Measurements from ENCODE around the gene OR11H1.
"Not testable (repeated sequence)": the region's sequence is repeated elsewhere in the genome, so short reads cannot be mapped to it uniquely, and the experiment has no call there.

GRCh38 chr22:15527892-15528291 lies at the start of gene OR11H1:
- TF ChIP-seq FOXA1 (IDR thresholded peaks at IDR 0.05); SP1 (IDR thresholded peaks at IDR 0.05); NFRKB (IDR thresholded peaks at IDR 0.05); SUZ12 (IDR thresholded peaks at IDR 0.05); BHLHE40 (IDR thresholded peaks at IDR 0.05; ENCODE audit: borderline replicate concordance): not testable (repeated sequence)
